Measurements from ENCODE around the gene GNPDA1. TPM values are rescaled to one million over a fixed set of nuclear protein-coding genes. Genes with fewer than 3 reads are reported as not detected.

The GNPDA1 gene
- total RNA-seq, 1 experiment from 2014 or later = 70.9 TPM

DNA sequence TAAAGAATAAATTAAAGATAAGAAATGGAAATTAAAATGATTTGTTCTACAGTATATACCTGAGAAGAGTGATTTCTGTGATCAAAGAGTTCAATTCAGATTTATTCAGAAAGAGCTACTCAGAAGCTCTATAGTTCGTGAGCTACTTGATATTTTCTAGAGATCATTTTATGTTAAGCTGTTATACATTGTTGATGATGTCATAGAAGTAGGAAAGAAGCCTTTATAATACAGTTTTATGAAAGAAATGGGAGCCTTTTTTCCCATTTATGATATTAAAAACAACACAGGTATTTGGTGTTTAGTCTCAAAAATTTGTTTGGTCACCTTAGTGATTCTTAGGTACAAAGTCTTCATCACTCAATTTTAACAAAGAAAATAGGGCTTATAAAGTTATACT lies 23.1 kb downstream of the GNPDA1 start:
- Histone ChIP-seq H3K4me1 (no peaks in the 10 kb centered on the region), H3K4me3 (ENCODE audit: low read depth, low read length) (no peak overlapping the region), H3K36me3 (ENCODE audit: control insufficient read depth, insufficient read depth, low read length) (0 out of 2 replicates have a peak, but pooled peaks cover 1% of the 10 kb centered on the region), H3K9me3 (no peaks in the 10 kb centered on the region), H3K27me3 (replicated peaks; ENCODE audit: control insufficient read depth, insufficient read depth, low read length) (no peaks in the 10 kb centered on the region)
- CTCF ChIA-PET = interaction anchor here (0.6 to 3.7 kb wide), 3 partner anchors 20 to 671 kb away, joined by 3 to 17 read pairs (median 10); partner anchors contain the start of gene RNF14
- BruUV-seq (replicated peaks) = no TSS peak
- POLR2A ChIA-PET = no interaction called here
- Mint-ChIP-seq H3K4me1 (ENCODE audit: low read depth, unreplicated experiment) (no peaks in the 10 kb centered on the region), H3K9me3 (ENCODE audit: unreplicated experiment) (no peaks in the 10 kb centered on the region), H3K27ac (ENCODE audit: unreplicated experiment) (no peak overlapping the region), H3K36me3 (ENCODE audit: insufficient read depth, unreplicated experiment) (peaks cover 34% of the 10 kb centered on the region), H3K4me3 (ENCODE audit: unreplicated experiment) (no peak overlapping the region), H3K27me3 (ENCODE audit: insufficient read depth, unreplicated experiment) (no peaks in the 10 kb centered on the region)
- TF ChIP-seq, protein P1, sequence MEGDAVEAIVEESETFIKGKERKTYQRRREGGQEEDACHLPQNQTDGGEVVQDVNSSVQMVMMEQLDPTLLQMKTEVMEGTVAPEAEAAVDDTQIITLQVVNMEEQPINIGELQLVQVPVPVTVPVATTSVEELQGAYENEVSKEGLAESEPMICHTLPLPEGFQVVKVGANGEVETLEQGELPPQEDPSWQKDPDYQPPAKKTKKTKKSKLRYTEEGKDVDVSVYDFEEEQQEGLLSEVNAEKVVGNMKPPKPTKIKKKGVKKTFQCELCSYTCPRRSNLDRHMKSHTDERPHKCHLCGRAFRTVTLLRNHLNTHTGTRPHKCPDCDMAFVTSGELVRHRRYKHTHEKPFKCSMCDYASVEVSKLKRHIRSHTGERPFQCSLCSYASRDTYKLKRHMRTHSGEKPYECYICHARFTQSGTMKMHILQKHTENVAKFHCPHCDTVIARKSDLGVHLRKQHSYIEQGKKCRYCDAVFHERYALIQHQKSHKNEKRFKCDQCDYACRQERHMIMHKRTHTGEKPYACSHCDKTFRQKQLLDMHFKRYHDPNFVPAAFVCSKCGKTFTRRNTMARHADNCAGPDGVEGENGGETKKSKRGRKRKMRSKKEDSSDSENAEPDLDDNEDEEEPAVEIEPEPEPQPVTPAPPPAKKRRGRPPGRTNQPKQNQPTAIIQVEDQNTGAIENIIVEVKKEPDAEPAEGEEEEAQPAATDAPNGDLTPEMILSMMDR (IDR thresholded peaks at IDR 0.05; ENCODE audit: insufficient read depth in 1 of 2, low read depth in 1 of 2, low read length in 1 of 2, severe bottlenecking in 1 of 2, unreplicated experiment in 1 of 2) = no peak
- intact Hi-C loops (cut with micrococcal nuclease; ENCODE audit: unreplicated experiment) = loop anchor here (10.0 kb wide), 1 partner anchor 555 kb away; no protein-coding TSS in a partner anchor
- no peak for DNase-seq

DNA sequence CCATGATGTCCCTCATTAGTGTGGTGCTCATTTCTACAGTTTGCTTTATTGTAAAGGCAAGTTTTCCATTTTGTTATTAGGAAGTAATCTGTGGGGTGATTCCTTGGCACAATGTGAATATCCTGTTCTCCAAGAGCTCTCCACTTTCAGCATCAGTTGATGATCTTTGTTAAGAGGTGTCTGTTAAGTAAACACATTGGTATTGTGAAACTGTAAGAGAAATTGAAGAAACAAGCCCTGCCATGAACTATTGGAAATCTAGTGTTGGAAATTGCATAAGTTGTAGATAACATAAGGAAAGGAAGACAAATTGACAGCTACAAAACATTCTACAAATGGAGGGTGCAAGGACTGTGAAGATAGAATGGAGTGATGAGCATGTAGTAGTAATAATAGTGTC lies 26.8 kb downstream of the GNPDA1 start:
- Mint-ChIP-seq H3K36me3 (ENCODE audit: insufficient read depth, unreplicated experiment) (peaks cover 46% of the 10 kb centered on the region), H3K9me3 (ENCODE audit: unreplicated experiment) (no peaks in the 10 kb centered on the region), H3K27me3 (ENCODE audit: insufficient read depth, unreplicated experiment) (no peaks in the 10 kb centered on the region), H3K27ac (ENCODE audit: unreplicated experiment) (no peak overlapping the region), H3K4me1 (ENCODE audit: low read depth, unreplicated experiment) (no peaks in the 10 kb centered on the region), H3K4me3 (ENCODE audit: unreplicated experiment) (no peak overlapping the region)
- H3K36me3 ChIP-seq (ENCODE audit: control insufficient read depth, insufficient read depth, low read length) = no peaks in the 10 kb centered on the region
- TF ChIP-seq, protein P1 (IDR thresholded peaks at IDR 0.05; ENCODE audit: insufficient read depth in 1 of 2, low read depth in 1 of 2, low read length in 1 of 2, severe bottlenecking in 1 of 2, unreplicated experiment in 1 of 2) = no peak
- H3K9me3 ChIP-seq = no peaks in the 10 kb centered on the region
- no peaks in the 10 kb centered on the region for H3K4me1 ChIP-seq
- no peak for DNase-seq
- intact Hi-C loops (cut with micrococcal nuclease; ENCODE audit: unreplicated experiment) = no loop called here
- no peak overlapping the region for H3K4me3 ChIP-seq (ENCODE audit: low read depth, low read length)
- ChIA-PET POLR2A (no interaction called here), CTCF (no interaction called here)
- BruUV-seq (replicated peaks) = no TSS peak
- no peaks in the 10 kb centered on the region for H3K27me3 ChIP-seq (replicated peaks; ENCODE audit: control insufficient read depth, insufficient read depth, low read length)

DNA sequence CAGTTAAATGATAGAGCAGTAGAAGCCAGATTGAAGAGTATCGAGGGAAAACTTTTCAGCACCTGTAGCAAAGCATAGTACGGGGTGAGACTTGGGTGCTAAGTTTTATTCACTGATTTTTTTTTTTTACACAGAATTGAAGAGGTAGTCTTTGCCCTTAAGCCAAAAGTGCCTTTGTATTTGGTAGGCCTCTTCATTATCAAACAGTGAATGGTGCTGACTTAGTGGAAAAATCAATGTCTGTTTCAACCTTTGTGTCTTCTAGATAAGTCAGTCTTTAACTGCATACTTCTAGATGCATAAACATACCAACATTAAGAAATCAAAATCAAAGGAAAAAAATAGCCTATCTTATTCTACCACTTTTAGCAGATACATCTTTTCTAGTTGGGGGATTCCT lies 30.2 kb downstream of the GNPDA1 start:
- no peaks in the 10 kb centered on the region for H3K27me3 ChIP-seq (replicated peaks; ENCODE audit: control insufficient read depth, insufficient read depth, low read length)
- H3K36me3 ChIP-seq (ENCODE audit: control insufficient read depth, insufficient read depth, low read length) = no peaks in the 10 kb centered on the region; the same call in 1 of the 2 replicates
- DNase-seq = no peak
- H3K9me3 ChIP-seq = no peaks in the 10 kb centered on the region
- ChIA-PET POLR2A (interaction anchor here (0.6 kb wide), 1 partner anchor 148 kb away, joined by 3 read pairs; no protein-coding TSS in a partner anchor), CTCF (no interaction called here)
- Mint-ChIP-seq H3K9me3 (ENCODE audit: unreplicated experiment) (no peaks in the 10 kb centered on the region), H3K27ac (ENCODE audit: unreplicated experiment) (no peak overlapping the region), H3K4me1 (ENCODE audit: low read depth, unreplicated experiment) (no peaks in the 10 kb centered on the region), H3K4me3 (ENCODE audit: unreplicated experiment) (no peak overlapping the region), H3K27me3 (ENCODE audit: insufficient read depth, unreplicated experiment) (no peaks in the 10 kb centered on the region), H3K36me3 (ENCODE audit: insufficient read depth, unreplicated experiment) (peaks cover 53% of the 10 kb centered on the region)
- TF ChIP-seq, protein P1 (IDR thresholded peaks at IDR 0.05; ENCODE audit: insufficient read depth in 1 of 2, low read depth in 1 of 2, low read length in 1 of 2, severe bottlenecking in 1 of 2, unreplicated experiment in 1 of 2) = no peak
- H3K4me1 ChIP-seq = no peaks in the 10 kb centered on the region
- BruUV-seq (replicated peaks) = no TSS peak
- no peak overlapping the region for H3K4me3 ChIP-seq (ENCODE audit: low read depth, low read length)
- intact Hi-C loops (cut with micrococcal nuclease; ENCODE audit: unreplicated experiment) = no loop called here
